Smooth muscle cell (in vitro differentiated cells): ENCODE measurements around the gene LNP1. TPM values are rescaled to one million over a fixed set of nuclear protein-coding genes. Genes with fewer than 3 reads are reported as not detected.

Source experiments
- DNase-seq: peaks from one replicate; lab custom pipeline; 2025; ENCODE audit not compliant: unreplicated experiment; lab: John Stamatoyannopoulos, UW
- H2AFZ ChIP-seq: fragments of 200-600 bp; sonication (generic); 2 replicates; pipeline ENCODE4 v1.6.0; 2016; ENCODE audit warnings: antibody characterized with exemption, low read depth, mild to moderate bottlenecking
- H3F3A ChIP-seq: fragments of 200-600 bp; sonication (generic); 2 replicates; pipeline ENCODE4 v1.6.0; 2017; ENCODE audit warnings: antibody characterized with exemption, low read depth
- H3K27ac ChIP-seq: fragments of 200-600 bp; sonication (generic); 2 replicates; pipeline ENCODE4 v1.5.1; 2016; ENCODE audit warnings: low read depth, mild to moderate bottlenecking
- H3K27me3 ChIP-seq: fragments of 200-600 bp; sonication (generic); 2 replicates; pipeline ENCODE4 v1.6.1; 2016; ENCODE audit warnings: low read depth, mild to moderate bottlenecking
- H3K36me3 ChIP-seq: fragments of 200-600 bp; sonication (generic); 2 replicates; pipeline ENCODE4 v1.5.1; 2016; ENCODE audit warnings: low read depth
- H3K4me1 ChIP-seq: fragments of 200-600 bp; sonication (generic); 2 replicates; pipeline ENCODE4 v1.5.1; 2016; ENCODE audit warnings: low read depth
- H3K4me2 ChIP-seq: fragments of 200-600 bp; sonication (generic); 2 replicates; pipeline ENCODE4 v1.6.0; 2016; ENCODE audit warnings: mild to moderate bottlenecking
- H3K4me3 ChIP-seq: fragments of 200-600 bp; sonication (generic); 2 replicates; pipeline ENCODE4 v1.5.1; 2016; ENCODE audit warnings: mild to moderate bottlenecking
- H3K79me2 ChIP-seq: fragments of 200-600 bp; sonication (generic); 2 replicates; pipeline ENCODE4 v1.6.0; 2016; ENCODE audit warnings: low read depth, mild to moderate bottlenecking
- H3K9ac ChIP-seq: fragments of 200-600 bp; sonication (generic); 2 replicates; pipeline ENCODE4 v1.6.0; 2016; ENCODE audit warnings: low read depth
- H3K9me3 ChIP-seq: fragments of 200-600 bp; sonication (generic); replicated peaks from 2 replicates; pipeline ENCODE4 v1.5.1; 2016; ENCODE audit warnings: low read depth
- H4K20me1 ChIP-seq: fragments of 200-600 bp; sonication (generic); 2 replicates; pipeline ENCODE4 v1.6.0; 2016; ENCODE audit warnings: low read depth
- WGBS: methylation state at CpG from one replicate; pipeline ENCODE4 v1.1.7; 2016; ENCODE audit warnings: low lambda C conversion rate; 5-methylcytosine and 5-hydroxymethylcytosine counted together
- polyA plus RNA-seq: library from polyadenylated mRNA; unstranded; fragments of >200 nt; fragmentation: Nextera tagmentation; extraction: Ambion mirVana; gene quantifications from 2 replicates; pipeline ENCODE4 v1.2.1, GENCODE V29; 2016
- total RNA-seq: library from RNA; depleted of rRNA; stranded (reverse); fragments of >200 nt; gene quantifications from 2 replicates; pipeline ENCODE4 v1.2.3, GENCODE V29; 2014
- TF ChIP-seq, protein P1 (sequence below): fragments of 200-600 bp; sonication (generic); IDR thresholded peaks from 2 replicates; pipeline ENCODE4 v1.5.1; 2017; ENCODE audit warnings: borderline replicate concordance, mild to moderate bottlenecking, antibody characterized with exemption; ENCODE audit not compliant: insufficient read depth, poor library complexity, severe bottlenecking

LNP1 gene
- total and polyA plus RNA-seq, 2 experiments from 2014 or later: 3.1 to 4.3 TPM

DNA sequence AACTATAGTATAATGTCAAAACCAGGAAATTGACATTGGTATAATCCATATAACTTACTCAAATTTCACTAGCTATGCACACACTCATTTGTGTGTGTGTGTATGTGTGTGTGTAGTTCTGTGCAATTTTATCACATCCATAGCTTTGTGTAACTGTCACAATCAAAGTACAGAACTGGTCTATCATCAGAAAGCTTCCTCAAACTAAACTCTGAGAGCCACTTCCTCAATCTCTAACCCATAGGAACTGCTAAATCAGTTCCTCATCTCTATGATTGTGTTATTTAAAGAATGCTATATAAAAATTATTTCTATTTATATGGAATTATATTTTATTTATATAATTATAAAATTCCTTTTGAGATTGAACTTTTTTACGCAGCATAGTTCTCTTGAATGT, 18.1 kb downstream of the LNP1 start:
- TF ChIP-seq, protein P1, sequence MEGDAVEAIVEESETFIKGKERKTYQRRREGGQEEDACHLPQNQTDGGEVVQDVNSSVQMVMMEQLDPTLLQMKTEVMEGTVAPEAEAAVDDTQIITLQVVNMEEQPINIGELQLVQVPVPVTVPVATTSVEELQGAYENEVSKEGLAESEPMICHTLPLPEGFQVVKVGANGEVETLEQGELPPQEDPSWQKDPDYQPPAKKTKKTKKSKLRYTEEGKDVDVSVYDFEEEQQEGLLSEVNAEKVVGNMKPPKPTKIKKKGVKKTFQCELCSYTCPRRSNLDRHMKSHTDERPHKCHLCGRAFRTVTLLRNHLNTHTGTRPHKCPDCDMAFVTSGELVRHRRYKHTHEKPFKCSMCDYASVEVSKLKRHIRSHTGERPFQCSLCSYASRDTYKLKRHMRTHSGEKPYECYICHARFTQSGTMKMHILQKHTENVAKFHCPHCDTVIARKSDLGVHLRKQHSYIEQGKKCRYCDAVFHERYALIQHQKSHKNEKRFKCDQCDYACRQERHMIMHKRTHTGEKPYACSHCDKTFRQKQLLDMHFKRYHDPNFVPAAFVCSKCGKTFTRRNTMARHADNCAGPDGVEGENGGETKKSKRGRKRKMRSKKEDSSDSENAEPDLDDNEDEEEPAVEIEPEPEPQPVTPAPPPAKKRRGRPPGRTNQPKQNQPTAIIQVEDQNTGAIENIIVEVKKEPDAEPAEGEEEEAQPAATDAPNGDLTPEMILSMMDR: no peak
- H3K9me3 ChIP-seq: peaks cover 4% of the 10 kb centered on the region
- no peaks in the 10 kb centered on the region for H4K20me1 ChIP-seq
- H3K9ac ChIP-seq: no peak overlapping the region
- H3K4me3 ChIP-seq: no peak overlapping the region
- H3F3A ChIP-seq: no peaks in the 10 kb centered on the region
- H3K4me2 ChIP-seq: no peak overlapping the region
- no peak for DNase-seq
- H3K27ac ChIP-seq: no peak overlapping the region
- no peaks in the 10 kb centered on the region for H3K27me3 ChIP-seq
- H3K4me1 ChIP-seq: no peaks in the 10 kb centered on the region
- no peaks in the 10 kb centered on the region for H3K79me2 ChIP-seq
- WGBS: 98% methylated on average over 1 of the region's 1 CpG
- no peak overlapping the region for H2AFZ ChIP-seq
- H3K36me3 ChIP-seq: no peaks in the 10 kb centered on the region

DNA sequence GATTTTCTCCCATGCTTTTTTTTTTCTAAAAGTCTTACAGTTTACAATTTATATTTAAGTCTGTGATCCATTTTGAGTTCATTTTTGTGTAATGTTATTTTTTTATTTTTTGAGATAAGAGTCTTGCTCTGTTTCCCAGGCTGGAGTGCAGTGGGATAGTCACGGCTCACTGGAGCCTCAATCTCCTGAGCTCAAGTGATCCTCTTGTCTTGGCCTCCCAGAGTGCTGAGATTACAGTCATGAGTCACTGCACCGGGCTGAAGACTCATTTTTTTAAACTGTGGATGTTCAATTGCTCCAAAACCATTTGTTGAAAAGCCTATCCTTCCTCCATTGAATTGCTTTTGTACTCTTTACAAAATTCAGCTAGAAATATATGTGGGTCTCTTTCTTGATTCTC, 19.5 kb downstream of the LNP1 start:
- Histone ChIP-seq H3F3A (no peaks in the 10 kb centered on the region), H3K36me3 (no peaks in the 10 kb centered on the region), H3K9ac (no peak overlapping the region), H3K4me1 (no peaks in the 10 kb centered on the region), H3K27ac (no peak overlapping the region), H3K79me2 (no peaks in the 10 kb centered on the region), H3K4me2 (no peak overlapping the region), H3K9me3 (peaks cover 4% of the 10 kb centered on the region), H4K20me1 (no peaks in the 10 kb centered on the region), H2AFZ (no peak overlapping the region), H3K27me3 (no peaks in the 10 kb centered on the region), H3K4me3 (no peak overlapping the region)
- 40% methylated on average over 2 of the region's 2 CpGs for WGBS
- TF ChIP-seq, protein P1: no peak
- no peak for DNase-seq

DNA sequence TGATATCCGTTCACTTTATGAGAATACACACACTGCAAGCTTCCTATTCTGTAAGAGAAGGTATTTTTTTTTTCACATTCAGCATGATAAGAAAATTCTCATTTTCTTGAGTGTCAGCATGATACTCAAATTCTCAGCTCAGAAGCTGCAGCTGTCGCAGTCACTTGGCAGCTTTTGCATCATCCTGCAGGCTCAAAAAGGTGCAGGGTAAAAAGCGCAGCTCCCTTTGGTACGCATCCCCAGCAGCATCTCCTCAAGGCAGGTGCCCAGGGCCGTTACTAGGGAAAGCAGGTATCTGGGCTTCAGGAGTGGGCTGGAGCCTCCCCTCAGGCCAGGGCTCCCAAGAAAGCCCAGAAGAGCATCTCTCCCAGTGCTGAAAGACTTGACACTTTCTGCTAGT, 22.3 kb downstream of the LNP1 start:
- over 99% methylated on average over 5 of the region's 5 CpGs for WGBS
- Histone ChIP-seq H3K36me3 (no peaks in the 10 kb centered on the region), H4K20me1 (no peaks in the 10 kb centered on the region), H3K4me3 (no peak overlapping the region), H3F3A (peaks cover 9% of the 10 kb centered on the region), H3K9ac (no peak overlapping the region), H3K27me3 (no peaks in the 10 kb centered on the region), H3K27ac (no peak overlapping the region), H3K9me3 (peaks cover 4% of the 10 kb centered on the region), H2AFZ (no peak overlapping the region), H3K79me2 (no peaks in the 10 kb centered on the region), H3K4me1 (peaks cover 11% of the 10 kb centered on the region), H3K4me2 (no peak overlapping the region)
- no peak for DNase-seq
- TF ChIP-seq, protein P1: no peak

DNA sequence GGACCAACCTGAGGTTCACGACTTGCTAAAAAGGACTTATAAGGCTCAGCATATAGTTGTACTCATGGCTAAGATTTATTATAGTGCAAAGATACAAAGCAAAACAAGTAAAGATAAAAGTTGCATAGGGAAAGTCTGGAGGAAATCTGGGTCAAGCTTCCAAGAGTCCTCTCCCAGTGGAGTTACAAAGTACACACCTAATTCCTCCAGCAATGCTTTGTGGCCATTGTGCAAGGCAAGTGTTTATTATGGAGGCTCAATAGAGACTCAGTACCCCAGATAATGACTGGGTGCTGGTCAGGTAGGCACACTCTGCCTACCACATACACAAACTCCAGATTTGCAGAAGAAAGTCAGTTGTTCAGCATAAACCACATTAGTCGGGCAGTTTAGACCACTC, 22.9 kb downstream of the LNP1 start:
- no peak for DNase-seq
- Histone ChIP-seq H3K79me2 (no peaks in the 10 kb centered on the region), H3K4me1 (peaks cover 11% of the 10 kb centered on the region), H3K27me3 (no peaks in the 10 kb centered on the region), H2AFZ (no peak overlapping the region), H3K4me2 (no peak overlapping the region), H3K4me3 (no peak overlapping the region), H3K27ac (no peak overlapping the region), H3K36me3 (no peaks in the 10 kb centered on the region), H3F3A (peaks cover 9% of the 10 kb centered on the region), H3K9ac (no peak overlapping the region), H3K9me3 (peaks cover 4% of the 10 kb centered on the region), H4K20me1 (no peaks in the 10 kb centered on the region)
- TF ChIP-seq, protein P1: no peak
- WGBS: 80% methylated on average over 2 of the region's 2 CpGs
